ENCODE measurements around the gene ZNF605.
A peak's percentile ranks its signal among the peaks of the same experiment; 100 is the strongest.
"Not testable (repeated sequence)": the region's sequence is repeated elsewhere in the genome, so short reads cannot be mapped to it uniquely, and the experiment has no call there.

Gene ZNF605

GRCh38 chr12:132966676-132967415 lies 10.7 kb upstream of the ZNF605 start:
- H3K4me3 ChIP-seq (ENCODE audit: low read depth, low read length) = no peak overlapping the region
- TF ChIP-seq, protein P1, sequence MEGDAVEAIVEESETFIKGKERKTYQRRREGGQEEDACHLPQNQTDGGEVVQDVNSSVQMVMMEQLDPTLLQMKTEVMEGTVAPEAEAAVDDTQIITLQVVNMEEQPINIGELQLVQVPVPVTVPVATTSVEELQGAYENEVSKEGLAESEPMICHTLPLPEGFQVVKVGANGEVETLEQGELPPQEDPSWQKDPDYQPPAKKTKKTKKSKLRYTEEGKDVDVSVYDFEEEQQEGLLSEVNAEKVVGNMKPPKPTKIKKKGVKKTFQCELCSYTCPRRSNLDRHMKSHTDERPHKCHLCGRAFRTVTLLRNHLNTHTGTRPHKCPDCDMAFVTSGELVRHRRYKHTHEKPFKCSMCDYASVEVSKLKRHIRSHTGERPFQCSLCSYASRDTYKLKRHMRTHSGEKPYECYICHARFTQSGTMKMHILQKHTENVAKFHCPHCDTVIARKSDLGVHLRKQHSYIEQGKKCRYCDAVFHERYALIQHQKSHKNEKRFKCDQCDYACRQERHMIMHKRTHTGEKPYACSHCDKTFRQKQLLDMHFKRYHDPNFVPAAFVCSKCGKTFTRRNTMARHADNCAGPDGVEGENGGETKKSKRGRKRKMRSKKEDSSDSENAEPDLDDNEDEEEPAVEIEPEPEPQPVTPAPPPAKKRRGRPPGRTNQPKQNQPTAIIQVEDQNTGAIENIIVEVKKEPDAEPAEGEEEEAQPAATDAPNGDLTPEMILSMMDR (IDR thresholded peaks at IDR 0.05; ENCODE audit: low read depth, low read length) = no peak

DNA sequence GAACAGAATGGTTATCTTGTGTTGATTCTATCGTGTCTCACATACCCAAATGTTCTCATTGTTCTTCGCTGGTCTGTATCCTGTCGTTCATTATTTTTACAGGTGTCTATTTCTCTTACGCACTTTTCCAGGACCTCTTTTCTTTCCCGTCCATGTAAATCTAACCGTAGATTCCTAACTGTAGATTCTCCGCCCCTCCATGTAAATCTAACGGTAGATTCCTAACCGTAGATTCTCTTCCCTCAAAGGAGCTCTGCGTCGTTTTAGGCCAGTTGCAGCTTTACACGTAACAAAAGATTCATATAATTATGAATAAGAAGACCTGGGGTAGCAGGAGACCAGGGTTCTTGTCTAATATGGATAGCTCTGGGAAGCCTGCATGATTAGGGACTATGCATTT lies 9.7 kb upstream of the ZNF605 start:
- no peak overlapping the region for H3K4me3 ChIP-seq (ENCODE audit: low read depth, low read length)
- TF ChIP-seq, protein P1 (IDR thresholded peaks at IDR 0.05; ENCODE audit: low read depth, low read length) = no peak

GRCh38 chr12:132963947-132964346 lies 7.8 kb upstream of the ZNF605 start:
- H3K4me3 ChIP-seq (ENCODE audit: low read depth, low read length) = not testable (repeated sequence)

DNA sequence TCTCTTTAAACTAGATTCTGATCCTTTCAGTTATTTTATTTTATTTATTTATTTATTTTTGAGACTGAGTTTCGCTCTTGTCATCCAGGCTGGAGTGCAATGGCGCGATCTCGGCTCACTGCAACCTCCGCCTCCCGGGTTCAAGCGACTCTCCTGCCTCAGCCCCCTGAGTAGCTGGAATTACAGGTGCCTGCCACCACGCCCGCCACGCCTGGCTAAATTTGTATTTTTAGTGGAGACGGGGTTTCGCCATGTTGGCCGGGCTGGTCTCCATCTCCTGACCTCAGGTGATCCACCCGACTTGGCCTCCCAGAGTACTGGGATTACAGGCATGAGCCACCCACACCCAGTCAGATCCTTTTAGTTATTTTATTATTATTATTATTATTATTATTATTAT lies 5.7 kb upstream of the ZNF605 start:
- H3K4me3 ChIP-seq (ENCODE audit: low read depth, low read length) = not testable (repeated sequence)

DNA sequence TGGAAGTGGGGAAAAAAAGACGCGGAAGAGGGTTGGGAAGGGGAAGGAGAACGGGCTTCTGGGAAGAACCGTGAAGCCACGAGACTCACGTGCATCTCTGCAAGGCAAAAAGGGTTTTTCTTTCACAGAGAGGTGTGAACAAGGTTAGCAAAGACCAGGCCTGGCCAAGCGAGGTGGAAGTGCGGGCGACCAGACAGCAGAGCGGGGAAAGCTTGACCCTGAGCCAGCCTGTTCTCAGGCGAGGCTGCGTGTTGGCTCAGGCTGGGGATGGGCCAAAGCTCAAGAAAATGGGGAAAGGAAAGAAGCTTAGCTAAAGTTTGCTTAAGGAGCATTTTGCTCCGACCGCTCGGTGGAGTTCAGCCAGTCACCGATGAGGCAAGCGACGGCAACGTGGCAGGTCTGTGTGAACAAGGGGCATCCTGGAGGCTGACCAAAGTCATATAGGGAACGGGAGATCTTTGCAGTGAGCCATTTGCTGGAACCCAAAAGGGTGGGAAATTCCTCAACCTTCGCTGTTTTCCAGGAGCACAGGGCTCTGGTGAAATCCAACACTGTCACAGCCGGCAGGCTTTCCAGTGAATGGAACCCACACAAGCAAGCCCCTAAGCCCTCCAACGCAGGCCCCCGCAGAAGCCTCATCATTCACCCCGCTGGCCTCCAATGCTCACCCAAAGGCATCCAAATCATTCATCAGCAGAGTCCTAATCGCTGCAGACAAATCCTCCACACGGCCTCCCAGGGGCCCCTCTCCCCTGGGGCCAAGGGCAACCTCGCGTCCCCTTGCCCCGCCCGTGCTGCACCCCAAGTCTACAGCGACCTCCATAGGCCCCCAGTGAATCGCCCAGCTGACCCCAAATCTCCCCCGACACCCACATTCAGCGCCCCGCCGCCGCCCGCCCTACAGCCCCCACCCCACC lies 754 bp downstream of the ZNF605 start:
- TF ChIP-seq, protein P1 (IDR thresholded peaks at IDR 0.05; ENCODE audit: low read depth, low read length) = no peak
- H3K4me3 ChIP-seq (ENCODE audit: low read depth, low read length) = peak overlapping the region; percentile 83

- peak overlapping the region; percentile 83; the same call in 1 of the 2 replicates for H3K4me3 ChIP-seq (ENCODE audit: low read depth, low read length)
- TF ChIP-seq, protein P1 (IDR thresholded peaks at IDR 0.05; ENCODE audit: low read depth, low read length) = no peak
These were observed 1.5 kb downstream of the ZNF605 start for GRCh38 chr12:132954471-132955048.

- TF ChIP-seq, protein P1 (IDR thresholded peaks at IDR 0.05; ENCODE audit: low read depth, low read length) = no peak
- no peak overlapping the region for H3K4me3 ChIP-seq (ENCODE audit: low read depth, low read length)
These were observed 2.3 kb downstream of the ZNF605 start for GRCh38 chr12:132953771-132954170.

- TF ChIP-seq, protein P1 (IDR thresholded peaks at IDR 0.05; ENCODE audit: low read depth, low read length) = no peak
- H3K4me3 ChIP-seq (ENCODE audit: low read depth, low read length) = no peak overlapping the region
These were observed 3.0 kb downstream of the ZNF605 start for GRCh38 chr12:132953163-132953425.
